ENCODE data around the gene TRABD2B.

Gene TRABD2B

DNA sequence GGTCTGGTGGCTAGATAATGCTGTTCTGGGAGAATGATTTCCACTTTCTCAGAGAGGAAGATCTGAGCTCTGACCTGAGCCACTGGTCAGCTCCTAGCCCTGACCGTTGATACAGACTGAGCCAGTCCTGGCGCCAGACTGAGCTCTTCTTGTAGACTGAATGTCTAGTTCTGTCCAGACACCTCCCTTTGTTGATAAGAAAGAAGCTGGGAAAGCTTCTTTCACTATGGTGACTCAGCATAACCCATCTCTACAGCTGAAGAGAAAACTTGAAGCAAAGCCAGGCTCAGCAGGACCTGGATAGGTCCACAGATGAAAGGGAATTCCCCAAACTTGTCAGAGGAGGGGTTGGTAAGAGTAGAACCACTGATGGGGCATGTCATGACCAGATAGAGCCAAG lies 9.9 kb upstream of the TRABD2B start:
- peak; percentile 69 for DNase-seq (ENCODE audit: low read depth)
- no peak overlapping the region for H3K4me3 ChIP-seq (ENCODE audit: low read length)
- no peak for TF ChIP-seq CTCF (IDR thresholded peaks at IDR 0.05; ENCODE audit: insufficient read depth, low read depth, low read length, missing control alignments)

- no peak for TF ChIP-seq CTCF (IDR thresholded peaks at IDR 0.05; ENCODE audit: insufficient read depth, low read depth, low read length, missing control alignments)
- H3K4me3 ChIP-seq (ENCODE audit: low read length), result no peak overlapping the region
- DNase-seq (ENCODE audit: low read depth), result no peak
Measured at GRCh38 chr1:48006264-48006663, 9.1 kb upstream of the TRABD2B start.

- no peak for DNase-seq (ENCODE audit: low read depth)
- H3K4me3 ChIP-seq (ENCODE audit: low read length), result no peak overlapping the region
- no peak for TF ChIP-seq CTCF (IDR thresholded peaks at IDR 0.05; ENCODE audit: insufficient read depth, low read depth, low read length, missing control alignments)
Measured at GRCh38 chr1:48005253-48006117, 8.3 kb upstream of the TRABD2B start.

DNA sequence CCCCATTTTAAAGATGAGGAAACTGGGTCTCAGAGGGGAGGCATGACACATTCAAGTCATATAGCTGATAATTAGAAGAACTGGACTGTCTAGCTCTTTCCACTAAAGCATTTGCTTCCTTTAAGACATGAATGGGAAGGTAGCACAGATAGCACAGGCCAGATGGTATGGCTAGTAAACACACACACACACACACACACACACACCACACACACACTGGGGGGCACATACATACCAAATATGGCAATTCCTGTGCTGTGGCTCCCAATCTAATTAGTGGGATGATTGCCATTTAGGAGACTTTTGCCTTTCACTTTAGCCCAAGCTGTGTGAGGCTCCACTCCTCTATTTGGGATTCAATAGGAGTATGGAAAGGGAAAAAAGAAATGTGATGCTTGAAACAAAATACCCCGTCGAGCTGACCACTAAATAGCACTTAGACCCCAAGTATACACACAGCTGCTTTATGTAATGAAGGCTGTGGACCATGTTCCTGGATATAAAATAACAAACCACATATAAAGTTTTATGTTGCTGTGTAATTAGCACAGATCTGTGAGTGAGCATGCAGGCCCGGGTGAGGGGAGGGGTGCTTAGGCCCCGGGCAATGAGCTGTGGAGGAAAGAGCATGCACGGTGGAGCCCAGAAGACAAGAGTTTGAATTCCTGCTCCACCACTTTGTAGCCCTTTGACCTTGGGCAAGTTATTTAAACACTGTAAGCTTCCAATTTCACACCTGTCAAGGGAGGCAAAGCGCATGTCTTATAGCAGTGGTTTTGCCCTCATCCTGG lies 6.8 kb upstream of the TRABD2B start:
- DNase-seq (ENCODE audit: low read depth), result no peak
- H3K4me3 ChIP-seq (ENCODE audit: low read length), result no peak overlapping the region
- no peak for TF ChIP-seq CTCF (IDR thresholded peaks at IDR 0.05; ENCODE audit: insufficient read depth, low read depth, low read length, missing control alignments)

GRCh38 chr1:48002142-48002541 lies 5.0 kb upstream of the TRABD2B start:
- DNase-seq (ENCODE audit: low read depth), result no peak
- TF ChIP-seq CTCF (IDR thresholded peaks at IDR 0.05; ENCODE audit: insufficient read depth, low read depth, low read length, missing control alignments), result no peak
- no peak overlapping the region for H3K4me3 ChIP-seq (ENCODE audit: low read length)

DNA sequence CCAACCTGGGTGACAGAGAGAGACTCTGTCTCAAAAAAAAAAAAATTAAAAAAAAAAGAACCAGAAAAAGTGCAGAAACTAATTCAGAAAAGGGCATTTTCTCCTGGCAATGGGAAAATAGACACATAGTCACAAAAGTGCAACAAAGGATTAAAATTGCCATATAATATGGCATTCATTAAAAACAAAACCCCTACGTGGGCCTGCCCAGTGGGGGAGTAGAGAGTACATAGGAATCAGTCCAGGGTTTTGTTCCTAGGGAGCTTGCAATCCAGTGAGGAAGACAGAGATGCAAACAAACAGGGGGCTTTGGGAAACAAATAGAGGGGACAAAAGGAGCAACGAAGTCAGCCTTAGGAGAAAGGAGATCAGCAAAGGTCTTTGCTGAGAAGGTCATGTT lies 4.5 kb upstream of the TRABD2B start:
- no peak for DNase-seq (ENCODE audit: low read depth)
- TF ChIP-seq CTCF (IDR thresholded peaks at IDR 0.05; ENCODE audit: insufficient read depth, low read depth, low read length, missing control alignments), result no peak
- H3K4me3 ChIP-seq (ENCODE audit: low read length), result no peak overlapping the region
